Measurements from ENCODE around the gene PCA3.

PCA3 gene

DNA sequence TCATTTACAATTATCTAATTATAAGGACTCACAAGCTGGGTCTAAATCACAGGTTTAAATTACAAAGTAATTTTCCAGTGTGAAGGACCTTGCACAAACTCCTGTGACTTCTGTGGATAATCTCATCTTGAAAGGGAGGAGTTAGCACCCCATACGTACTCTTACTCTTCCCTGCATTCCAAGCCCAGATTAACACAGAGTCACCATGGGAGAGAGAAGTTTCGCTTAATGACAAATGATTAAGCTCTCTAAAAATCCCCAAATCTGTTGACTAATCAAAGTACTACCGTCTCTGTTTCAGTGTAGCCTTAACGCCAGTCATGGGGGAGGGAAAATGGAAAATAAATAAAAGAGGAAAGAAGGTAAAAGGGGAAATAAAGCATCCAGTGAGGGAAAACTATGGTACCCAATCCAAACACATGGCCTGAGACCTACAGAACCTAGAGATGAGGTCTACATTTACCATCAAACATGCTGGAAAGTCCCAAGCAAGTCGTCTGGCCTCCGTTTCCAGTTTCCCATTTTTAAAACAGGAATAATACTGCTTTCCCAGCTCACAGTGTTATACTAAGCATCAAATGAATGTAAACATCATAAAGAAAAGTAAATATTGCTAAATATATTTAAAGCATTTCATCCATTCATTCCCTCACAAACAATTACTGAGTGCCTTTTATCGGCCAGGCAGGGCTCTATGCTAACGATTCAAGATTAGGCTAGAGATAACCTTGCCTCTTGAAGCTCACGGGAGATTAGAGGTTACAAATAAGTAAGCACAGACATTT, 63.2 kb downstream of the PCA3 start:
- no peak for DNase-seq (ENCODE audit: low read depth in 2 of 2)

DNA sequence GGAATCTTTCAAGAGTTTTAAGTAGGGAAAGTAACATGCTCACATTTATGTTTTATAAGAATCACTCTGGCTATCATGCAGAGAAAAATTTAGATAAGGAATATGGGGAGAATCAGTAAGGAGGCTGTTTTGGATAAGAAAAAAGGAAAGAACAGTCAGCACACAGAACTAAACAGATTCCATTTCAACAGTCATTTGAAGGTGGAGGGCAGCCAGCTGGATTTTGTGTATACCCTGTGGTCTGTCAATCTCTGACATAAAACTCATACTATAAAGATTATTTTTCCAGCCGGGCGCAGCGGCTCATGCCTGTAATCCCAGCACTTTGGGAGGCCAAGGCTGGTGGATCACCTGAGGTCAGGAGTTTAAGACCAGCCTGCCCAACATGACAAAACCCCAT, 64.2 kb downstream of the PCA3 start:
- no peak for DNase-seq (ENCODE audit: low read depth in 2 of 2)

GRCh38 chr9:76835571-76836283, 71.5 kb downstream of the PCA3 start:
- no peak for DNase-seq (ENCODE audit: low read depth in 2 of 2)

Data from stimulated activated CD4-positive, alpha-beta T cell treated with anti-CD3 and anti-CD28 coated beads, Interleukin-1b, Interleukin-23, amount 100 ng/mL, for 1 hour (primary cell).